ENCODE results near the gene HBEGF.

GRCh38 chr5:140287801-140288521 lies 58.4 kb downstream of the HBEGF start:
- no peak for TF ChIP-seq CTCF (IDR thresholded peaks at IDR 0.05; ENCODE audit: insufficient read depth, low read depth, low read length)
- no peak for TF ChIP-seq EZH2 (IDR thresholded peaks at IDR 0.05; ENCODE audit: insufficient read depth, low read length)

Data from astrocyte (in vitro differentiated cells and primary cell).